Adrenal gland (tissue), 5 donors: ENCODE measurements around the gene CST5.

Experiments used
- CTCF ChIP-seq, 6 experiments: fragments of 450-650 bp in 4 of 6; fragments of 200-600 bp in 2 of 6; sonication (generic) in 1 of 6; IDR thresholded peaks; 1 replicate in 5 of 6; 2 replicates in 1 of 6; pipeline versions ENCODE4 v1.5.1 to v1.8.0; 2016 to 2021; ENCODE audit warnings: antibody characterized with exemption in 6 of 6, mild to moderate bottlenecking in 2 of 6, moderate library complexity in 1 of 6
- POLR2A ChIP-seq, 2 donors: fragments of 450-650 bp; IDR thresholded peaks; one replicate each; pipeline ENCODE4 v1.6.1; 2017; ENCODE audit warnings: antibody characterized with exemption in 2 of 2, mild to moderate bottlenecking in 2 of 2, moderate library complexity in 1 of 2
- donor health status: DM: no; HTN: no; CAD: no.

- TF ChIP-seq CTCF (IDR thresholded peaks at IDR 0.05) (no peak), POLR2A (IDR thresholded peaks at IDR 0.05) (no peak)
These were observed 46.4 kb upstream of the CST5 start for GRCh38 chr20:23925789-23926525.
